ENCODE measurements around the gene LRG1. TPM values are rescaled to one million over a fixed set of nuclear protein-coding genes. Genes with fewer than 3 reads are reported as not detected.

The LRG1 gene
- polyA plus RNA-seq, 1 of the 3 experiments (the other 2 are of a cell fraction) = 0.12 TPM

DNA sequence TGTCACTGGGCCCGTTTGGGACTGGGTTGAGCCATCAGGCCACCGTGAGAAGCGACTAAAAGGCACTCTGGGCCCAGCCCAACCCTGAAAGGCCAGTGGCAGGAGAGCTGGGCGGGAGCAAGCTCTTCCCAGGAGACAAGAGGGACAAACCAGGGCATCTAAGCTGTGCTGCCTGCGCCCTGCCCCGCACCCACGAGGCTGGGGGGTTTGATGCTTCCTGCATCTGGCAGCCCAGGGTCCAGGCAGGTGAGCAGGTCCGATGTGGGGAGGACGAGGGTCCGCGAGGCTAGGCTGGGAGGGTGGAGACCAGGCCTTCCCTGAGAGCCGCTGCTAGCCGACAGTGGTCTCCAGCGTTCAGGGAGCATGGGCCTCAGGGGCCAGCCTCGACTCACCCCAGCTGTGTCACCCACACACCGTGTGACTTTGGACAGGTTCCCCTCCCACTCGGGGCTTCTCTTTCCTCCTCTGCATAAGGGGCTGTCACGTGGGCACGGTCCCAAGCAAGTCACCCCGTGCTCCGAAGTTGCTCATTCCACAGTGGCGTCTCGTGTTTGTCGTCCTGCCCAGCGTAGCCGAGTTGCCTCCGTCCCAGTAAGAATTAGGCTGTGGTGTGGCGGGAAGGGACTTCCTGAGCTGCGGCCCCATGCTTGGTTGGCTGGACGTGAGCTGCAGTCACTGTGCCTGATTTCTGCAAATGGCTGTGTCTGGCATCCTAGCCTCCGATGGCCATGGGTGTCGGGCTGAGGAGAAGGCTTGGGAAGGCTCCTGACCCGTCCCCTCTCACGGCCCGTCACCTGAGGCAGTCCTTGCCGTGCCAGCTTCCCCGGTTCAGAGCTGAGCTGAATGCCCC lies 37.3 kb downstream of the LRG1 start:
- no peak for DNase-seq
- Histone ChIP-seq H3K9me2 (no peaks in the 10 kb centered on the region), H3K79me2 (ENCODE audit: insufficient read depth) (no peaks in the 10 kb centered on the region), H3K9me3 (no peaks in the 10 kb centered on the region), H3K36me3 (replicated peaks in 1 of 2; ENCODE audit: control insufficient read depth in 1 of 2, insufficient read depth in 2 of 2, low read length in 1 of 2) (peaks cover 0 to 52% of the 10 kb centered on the region in 2 experiments), H3K27ac (ENCODE audit: low read depth in 2 of 2, low read length in 1 of 2) (no peak overlapping the region), H3K4me3 (ENCODE audit: low read depth in 2 of 2, low read length in 1 of 2) (no peak overlapping the region), H3K4me2 (no peak overlapping the region), H4K20me1 (ENCODE audit: insufficient read depth) (no peaks in the 10 kb centered on the region), H2AFZ (ENCODE audit: low read depth) (no peak overlapping the region), H3K4me1 (ENCODE audit: control insufficient read depth in 1 of 2, insufficient read depth in 2 of 2, low read depth in 1 of 2, low read length in 1 of 2) (0 out of 4 replicates have a peak, but pooled peaks cover 0 to 7% of the 10 kb centered on the region in 2 experiments), H3K27me3 (ENCODE audit: insufficient read depth) (no peaks in the 10 kb centered on the region), H3K9ac (no peak overlapping the region), H3F3A (replicated peaks; ENCODE audit: insufficient read depth) (peaks cover 3% of the 10 kb centered on the region)
- CTCF ChIA-PET = interaction anchor here (0.6 to 4.1 kb wide), 2 partner anchors 19 to 22 kb away, joined by 3 to 24 read pairs; no protein-coding TSS in a partner anchor
- 88% methylated on average over 8 of the region's 37 CpGs for WGBS (ENCODE audit: low lambda C conversion rate)
- POLR2A ChIA-PET = interaction anchor here (1.2 kb wide), 1 partner anchor 28 kb away, joined by 4 read pairs; no protein-coding TSS in a partner anchor
- TF ChIP-seq GATA2 (CRISPR knock-in tag; IDR thresholded peaks at IDR 0.05) (no peak), MXI1 (IDR thresholded peaks at IDR 0.05; ENCODE audit: low read depth, low read length) (no peak), POLR2AphosphoS5 (IDR thresholded peaks at IDR 0.05; ENCODE audit: low read depth, low read length) (no peak), FOSL2 (IDR thresholded peaks at IDR 0.05; ENCODE audit: borderline replicate concordance, low read depth) (no peak), USF1 (IDR thresholded peaks at IDR 0.05; ENCODE audit: borderline replicate concordance, low read depth) (no peak), YY1 (IDR thresholded peaks at IDR 0.05; ENCODE audit: low read depth) (no peak), RFX5 (IDR thresholded peaks at IDR 0.05; ENCODE audit: low read length) (no peak), EP300 (IDR thresholded peaks at IDR 0.05; ENCODE audit: borderline replicate concordance in 1 of 2, low read depth in 1 of 2, low read length in 1 of 2) (no peak), SIN3A (IDR thresholded peaks at IDR 0.05; ENCODE audit: borderline replicate concordance, low read depth, low read length) (no peak), EZH2phosphoT487 (IDR thresholded peaks at IDR 0.05; ENCODE audit: borderline replicate concordance, low read depth) (no peak), JUND (IDR thresholded peaks at IDR 0.05) (no peak), PBX3 (IDR thresholded peaks at IDR 0.05) (no peak), MAX (IDR thresholded peaks at IDR 0.05; ENCODE audit: low read depth) (no peak), NRF1 (IDR thresholded peaks at IDR 0.05; ENCODE audit: low read depth, low read length) (no peak), RCOR1 (IDR thresholded peaks at IDR 0.05; ENCODE audit: low read length) (no peak), NFIC (IDR thresholded peaks at IDR 0.05; ENCODE audit: borderline replicate concordance) (no peak), TEAD4 (IDR thresholded peaks at IDR 0.05; ENCODE audit: borderline replicate concordance, insufficient read depth) (no peak), MEF2A (IDR thresholded peaks at IDR 0.05; ENCODE audit: borderline replicate concordance, low read depth) (no peak), RAD21 (IDR thresholded peaks at IDR 0.05; ENCODE audit: low read length) (no peak)
- TF ChIP-seq, protein P1, sequence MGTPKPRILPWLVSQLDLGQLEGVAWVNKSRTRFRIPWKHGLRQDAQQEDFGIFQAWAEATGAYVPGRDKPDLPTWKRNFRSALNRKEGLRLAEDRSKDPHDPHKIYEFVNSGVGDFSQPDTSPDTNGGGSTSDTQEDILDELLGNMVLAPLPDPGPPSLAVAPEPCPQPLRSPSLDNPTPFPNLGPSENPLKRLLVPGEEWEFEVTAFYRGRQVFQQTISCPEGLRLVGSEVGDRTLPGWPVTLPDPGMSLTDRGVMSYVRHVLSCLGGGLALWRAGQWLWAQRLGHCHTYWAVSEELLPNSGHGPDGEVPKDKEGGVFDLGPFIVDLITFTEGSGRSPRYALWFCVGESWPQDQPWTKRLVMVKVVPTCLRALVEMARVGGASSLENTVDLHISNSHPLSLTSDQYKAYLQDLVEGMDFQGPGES (IDR thresholded peaks at IDR 0.05; ENCODE audit: low read depth, low read length) = no peak

Measured in SK-N-SH (cell line).